ENCODE measurements around the gene CCL19.

GRCh38 chr9:34691936-34692315 lies 850 bp upstream of the CCL19 start:
- TF ChIP-seq CTCF (IDR thresholded peaks at IDR 0.05) (no peak), POLR2AphosphoS5 (IDR thresholded peaks at IDR 0.05) (no peak), POLR2A (IDR thresholded peaks at IDR 0.05; ENCODE audit: low read depth) (no peak)

Measured in esophagus muscularis mucosa (tissue), 3 donors.